GM12873 (cell line): ENCODE measurements around the gene PCDHA11.

Experiments used
- CTCF ChIP-seq: IDR thresholded peaks from 2 replicates; pipeline ENCODE4 v1.5.1; 2012; ENCODE audit warnings: low read depth, mild to moderate bottlenecking, moderate library complexity, low read length, control low read depth; ENCODE audit not compliant: insufficient read depth; ENCODE audit errors: missing control alignments

The PCDHA11 gene

GRCh38 chr5:140875085-140876065 is 6.6 kb downstream of the PCDHA11 start, which contains the start of gene PCDHA12:
Gene PCDHA12, plus strand, starts transcription at chr5:140875308. Its CDS starts 165 bp downstream, at chr5:140875473.
- TF ChIP-seq CTCF, result no peak

- TF ChIP-seq CTCF, result no peak
Observed at GRCh38 chr5:140877262-140877581, 8.5 kb downstream of the PCDHA11 start.

- no peak for TF ChIP-seq CTCF
Observed at GRCh38 chr5:140881889-140882590, 13.3 kb downstream of the PCDHA11 start, which contains the start of gene PCDHA13. Gene PCDHA13, plus strand, starts transcription at chr5:140882124. Its CDS starts 145 bp downstream, at chr5:140882269.

- TF ChIP-seq CTCF, result no peak
Observed at GRCh38 chr5:140882591-140882899, 13.8 kb downstream of the PCDHA11 start.

GRCh38 chr5:140883373-140883772 is 14.6 kb downstream of the PCDHA11 start:
- no peak for TF ChIP-seq CTCF

- no peak for TF ChIP-seq CTCF
Observed at GRCh38 chr5:140883927-140884697, 15.4 kb downstream of the PCDHA11 start.

- no peak for TF ChIP-seq CTCF
Observed at GRCh38 chr5:140916325-140916724, 47.6 kb downstream of the PCDHA11 start.
